ENCODE results near the gene MLX. TPM values are rescaled to one million over a fixed set of nuclear protein-coding genes. Genes with fewer than 3 reads are reported as not detected.

Gene MLX
- total RNA-seq, 2 experiments from 2014 or later, result 42.7 to 45.9 TPM

DNA sequence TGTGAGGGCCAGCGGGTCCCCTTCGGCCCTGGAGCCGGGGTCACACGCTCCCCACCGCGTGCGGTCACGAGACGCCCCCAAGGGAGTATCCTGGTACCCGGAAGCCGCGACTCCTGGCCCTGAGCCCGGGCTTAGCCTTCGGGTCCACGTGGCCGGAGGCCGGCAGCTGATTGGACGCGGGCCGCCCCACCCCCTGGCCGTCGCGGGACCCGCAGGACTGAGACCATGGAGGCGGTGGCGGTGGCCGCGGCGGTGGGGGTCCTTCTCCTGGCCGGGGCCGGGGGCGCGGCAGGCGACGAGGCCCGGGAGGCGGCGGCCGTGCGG, 30.9 kb upstream of the MLX start, which contains the start of gene NAGLU:
NAGLU (plus strand) TSS at position 194 of the 324 bp plus-strand sequence; CDS start at position 226, 32 bp downstream.
- POLR2A ChIA-PET, result interaction anchor here (0.6 to 1.5 kb wide), 6 partner anchors 10 to 329 kb away, joined by 3 to 6 read pairs (median 4); partner anchors contain the start of genes CAVIN1 and PSMC3IP
- intact Hi-C loops (cut with micrococcal nuclease), result no loop called here
- CTCF ChIA-PET, result interaction anchor here (0.6 to 2.2 kb wide), 8 partner anchors 9 to 351 kb away, joined by 3 to 12 read pairs (median 8); partner anchors contain the start of gene PSMC3IP
- peak within 1 kb of the TSS; percentile 84 for H3K4me3 Mint-ChIP-seq
- peak within 1 kb of the TSS; percentile 77 for H3K27ac Mint-ChIP-seq
- H3K36me3 Mint-ChIP-seq (ENCODE audit: low read depth), result peaks cover 16% of the 10 kb centered on the region
- no peaks in the 10 kb centered on the region for H3K9me3 Mint-ChIP-seq
- TF ChIP-seq, protein P1, sequence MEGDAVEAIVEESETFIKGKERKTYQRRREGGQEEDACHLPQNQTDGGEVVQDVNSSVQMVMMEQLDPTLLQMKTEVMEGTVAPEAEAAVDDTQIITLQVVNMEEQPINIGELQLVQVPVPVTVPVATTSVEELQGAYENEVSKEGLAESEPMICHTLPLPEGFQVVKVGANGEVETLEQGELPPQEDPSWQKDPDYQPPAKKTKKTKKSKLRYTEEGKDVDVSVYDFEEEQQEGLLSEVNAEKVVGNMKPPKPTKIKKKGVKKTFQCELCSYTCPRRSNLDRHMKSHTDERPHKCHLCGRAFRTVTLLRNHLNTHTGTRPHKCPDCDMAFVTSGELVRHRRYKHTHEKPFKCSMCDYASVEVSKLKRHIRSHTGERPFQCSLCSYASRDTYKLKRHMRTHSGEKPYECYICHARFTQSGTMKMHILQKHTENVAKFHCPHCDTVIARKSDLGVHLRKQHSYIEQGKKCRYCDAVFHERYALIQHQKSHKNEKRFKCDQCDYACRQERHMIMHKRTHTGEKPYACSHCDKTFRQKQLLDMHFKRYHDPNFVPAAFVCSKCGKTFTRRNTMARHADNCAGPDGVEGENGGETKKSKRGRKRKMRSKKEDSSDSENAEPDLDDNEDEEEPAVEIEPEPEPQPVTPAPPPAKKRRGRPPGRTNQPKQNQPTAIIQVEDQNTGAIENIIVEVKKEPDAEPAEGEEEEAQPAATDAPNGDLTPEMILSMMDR (IDR thresholded peaks at IDR 0.05), result no peak
- peak; percentile 87 for ATAC-seq
- H3K4me1 Mint-ChIP-seq (ENCODE audit: low read depth), result peaks cover 35% of the 10 kb centered on the region
- H3K27me3 Mint-ChIP-seq, result no peaks in the 10 kb centered on the region
- peak; percentile 91 for DNase-seq

DNA sequence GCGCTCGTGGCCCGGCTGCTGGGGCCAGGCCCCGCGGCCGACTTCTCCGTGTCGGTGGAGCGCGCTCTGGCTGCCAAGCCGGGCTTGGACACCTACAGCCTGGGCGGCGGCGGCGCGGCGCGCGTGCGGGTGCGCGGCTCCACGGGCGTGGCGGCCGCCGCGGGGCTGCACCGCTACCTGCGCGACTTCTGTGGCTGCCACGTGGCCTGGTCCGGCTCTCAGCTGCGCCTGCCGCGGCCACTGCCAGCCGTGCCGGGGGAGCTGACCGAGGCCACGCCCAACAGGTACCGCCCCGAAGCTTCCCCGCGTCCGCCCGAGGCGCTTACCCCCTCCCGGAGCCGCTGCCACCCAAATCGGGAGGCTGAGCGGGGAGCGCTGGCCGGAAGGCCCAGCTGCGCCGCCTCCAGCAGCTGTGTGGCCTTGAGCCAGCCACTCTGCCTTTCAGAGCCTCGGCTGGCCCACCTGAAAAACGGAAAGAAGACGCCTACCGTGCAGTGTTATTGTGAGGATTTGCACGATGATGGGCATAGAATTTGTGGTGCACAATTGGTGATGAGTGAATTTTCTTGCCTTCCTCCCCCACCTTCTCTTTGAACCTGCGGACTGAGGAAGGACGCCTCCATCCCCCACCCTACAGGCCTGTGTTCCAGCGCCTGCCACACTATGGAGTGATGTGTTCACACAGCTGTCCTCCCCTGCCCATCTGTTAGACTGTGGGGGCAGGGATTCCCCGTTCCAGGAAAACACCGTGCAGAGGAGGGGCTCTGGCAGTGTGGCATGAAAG, 30.3 kb upstream of the MLX start:
- H3K36me3 Mint-ChIP-seq (ENCODE audit: low read depth), result peaks cover 22% of the 10 kb centered on the region
- TF ChIP-seq, protein P1 (IDR thresholded peaks at IDR 0.05), result no peak
- no peaks in the 10 kb centered on the region for H3K9me3 Mint-ChIP-seq
- ChIA-PET POLR2A (interaction anchor here (0.6 to 1.5 kb wide), 7 partner anchors 9 to 328 kb away, joined by 3 to 6 read pairs (median 3); partner anchors contain the start of genes CAVIN1 and PSMC3IP), CTCF (interaction anchor here (0.8 to 2.2 kb wide), 9 partner anchors 9 to 352 kb away, joined by 3 to 12 read pairs (median 6); partner anchors contain the start of gene PSMC3IP)
- H3K4me3 Mint-ChIP-seq, result peak overlapping the region; percentile 84
- peaks cover 35% of the 10 kb centered on the region for H3K4me1 Mint-ChIP-seq (ENCODE audit: low read depth)
- no peaks in the 10 kb centered on the region for H3K27me3 Mint-ChIP-seq
- peak overlapping the region; percentile 73 for H3K27ac Mint-ChIP-seq
- intact Hi-C loops (cut with micrococcal nuclease), result no loop called here
- ATAC-seq (peak; percentile 71), DNase-seq (peak; percentile 82)

DNA sequence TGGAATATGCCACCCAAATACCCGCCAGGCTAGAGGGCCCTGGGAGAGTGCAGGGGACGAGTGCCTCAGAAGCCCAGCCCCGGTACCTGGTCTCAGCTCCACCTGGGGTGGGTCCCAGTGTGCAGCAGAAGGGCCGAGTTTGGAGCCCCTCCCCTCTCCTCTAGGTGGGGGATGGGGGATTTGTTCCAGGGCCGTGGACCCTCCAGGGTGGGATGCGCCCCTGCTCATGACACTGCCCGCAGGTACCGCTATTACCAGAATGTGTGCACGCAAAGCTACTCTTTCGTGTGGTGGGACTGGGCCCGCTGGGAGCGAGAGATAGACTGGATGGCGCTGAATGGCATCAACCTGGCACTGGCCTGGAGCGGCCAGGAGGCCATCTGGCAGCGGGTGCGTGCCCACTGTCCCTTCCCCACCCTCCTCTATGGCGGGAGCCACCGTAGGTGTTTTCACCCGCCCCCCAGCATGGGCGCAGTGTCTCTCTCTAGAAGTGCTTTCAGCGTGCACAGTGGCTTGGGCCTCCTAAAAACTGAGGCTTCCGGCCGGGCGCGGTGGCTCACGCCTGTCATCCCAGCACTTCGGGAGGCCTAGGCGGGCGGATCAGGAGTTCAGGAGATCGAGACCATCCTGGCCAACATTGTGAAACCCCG, 29.6 kb upstream of the MLX start:
- peaks cover 33% of the 10 kb centered on the region for H3K4me1 Mint-ChIP-seq (ENCODE audit: low read depth)
- peak overlapping the region; percentile 73 for H3K27ac Mint-ChIP-seq
- intact Hi-C loops (cut with micrococcal nuclease), result no loop called here
- H3K36me3 Mint-ChIP-seq (ENCODE audit: low read depth), result peaks cover 22% of the 10 kb centered on the region
- no peak for DNase-seq
- POLR2A ChIA-PET, result interaction anchor here (0.6 to 1.5 kb wide), 2 partner anchors 8 to 548 kb away, joined by 4 to 6 read pairs; no protein-coding TSS in a partner anchor
- no peaks in the 10 kb centered on the region for H3K9me3 Mint-ChIP-seq
- CTCF ChIA-PET, result interaction anchor here (0.8 to 2.2 kb wide), 6 partner anchors 8 to 41 kb away, joined by 3 to 12 read pairs (median 8); partner anchors contain the start of gene PSMC3IP
- peak overlapping the region; percentile 84 for H3K4me3 Mint-ChIP-seq
- TF ChIP-seq, protein P1 (IDR thresholded peaks at IDR 0.05), result no peak
- ATAC-seq, result no peak
- H3K27me3 Mint-ChIP-seq, result no peaks in the 10 kb centered on the region

DNA sequence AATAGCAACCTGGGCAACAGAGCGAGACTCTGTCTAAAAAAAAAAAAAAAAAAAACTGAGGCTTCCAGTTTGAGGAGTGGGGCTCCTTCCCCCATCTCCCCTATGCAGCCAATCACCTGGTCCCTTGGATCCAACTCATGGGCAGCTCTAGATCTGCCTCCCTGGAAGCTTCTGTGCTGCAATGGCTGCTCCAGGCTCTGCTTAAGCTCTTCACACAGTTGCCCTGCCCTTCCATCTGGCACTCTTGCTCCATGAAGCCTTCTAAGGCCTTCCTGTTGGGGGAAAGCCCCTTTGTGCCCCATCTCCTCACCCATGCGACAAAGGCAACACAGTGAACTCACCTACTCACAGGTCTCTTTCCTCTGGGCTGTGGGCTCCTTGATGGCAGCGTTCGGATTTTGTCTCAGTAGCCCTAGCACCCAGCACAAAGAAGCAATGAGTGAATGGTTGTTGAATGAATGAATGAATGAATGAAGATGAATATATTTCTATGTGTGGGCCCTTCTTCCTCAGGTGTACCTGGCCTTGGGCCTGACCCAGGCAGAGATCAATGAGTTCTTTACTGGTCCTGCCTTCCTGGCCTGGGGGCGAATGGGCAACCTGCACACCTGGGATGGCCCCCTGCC, 29.0 kb upstream of the MLX start:
- Mint-ChIP-seq H3K27me3 (no peaks in the 10 kb centered on the region), H3K27ac (no peak overlapping the region), H3K36me3 (ENCODE audit: low read depth) (peaks cover 22% of the 10 kb centered on the region), H3K4me1 (ENCODE audit: low read depth) (peaks cover 33% of the 10 kb centered on the region), H3K4me3 (peak overlapping the region; percentile 42), H3K9me3 (no peaks in the 10 kb centered on the region)
- ATAC-seq (no peak), DNase-seq (no peak)
- ChIA-PET POLR2A (interaction anchor here (0.6 kb wide), 1 partner anchor 548 kb away, joined by 4 read pairs; no protein-coding TSS in a partner anchor), CTCF (interaction anchor here (0.5 to 2.2 kb wide), 3 partner anchors 11 to 51 kb away, joined by 3 to 11 read pairs (median 6); no protein-coding TSS in a partner anchor)
- intact Hi-C loops (cut with micrococcal nuclease), result no loop called here
- TF ChIP-seq, protein P1 (IDR thresholded peaks at IDR 0.05), result no peak
